ENCODE measurements around the gene ZNF213.
"Not testable (repeated sequence)": the region's sequence is repeated elsewhere in the genome, so short reads cannot be mapped to it uniquely, and the experiment has no call there.

The ZNF213 gene

GRCh38 chr16:3180445-3180878 is 45.6 kb downstream of the ZNF213 start:
- H2AFZ ChIP-seq (ENCODE audit: low read length) = no peak overlapping the region
- no peaks in the 10 kb centered on the region for H3K79me2 ChIP-seq (ENCODE audit: insufficient read depth, low read length)
- no peaks in the 10 kb centered on the region for H3K4me1 ChIP-seq (ENCODE audit: insufficient read depth, low read length, poor library complexity, severe bottlenecking)
- H4K20me1 ChIP-seq (ENCODE audit: insufficient read depth, low read length, poor library complexity, severe bottlenecking) = no peaks in the 10 kb centered on the region
- no peak overlapping the region for H3K9ac ChIP-seq (ENCODE audit: low read depth, low read length, poor library complexity, severe bottlenecking)
- TF ChIP-seq EZH2phosphoT487 (IDR thresholded peaks at IDR 0.05; ENCODE audit: borderline replicate concordance) = no peak
- no peak for TF ChIP-seq CTCF (conservative IDR thresholded peaks at IDR 0.05; ENCODE audit: low read length)
- H3K4me3 ChIP-seq (ENCODE audit: low read length, poor library complexity, severe bottlenecking) = no peak overlapping the region
- H3K27me3 ChIP-seq (ENCODE audit: insufficient read depth, low read length, poor library complexity, severe bottlenecking) = no peaks in the 10 kb centered on the region
- no peak overlapping the region for H3K4me2 ChIP-seq (ENCODE audit: low read depth, low read length, poor library complexity, severe bottlenecking)
- H3F3A ChIP-seq (ENCODE audit: low read depth) = no peaks in the 10 kb centered on the region
- no peaks in the 10 kb centered on the region for H3K36me3 ChIP-seq (ENCODE audit: insufficient read depth, low read length)
- no peaks in the 10 kb centered on the region for H3K9me2 ChIP-seq (replicated peaks; ENCODE audit: low read depth, low read length)
- no peaks in the 10 kb centered on the region for H3K9me3 ChIP-seq (ENCODE audit: insufficient read depth, low read depth, low read length)

- not testable (repeated sequence) for H3K9me2 ChIP-seq (replicated peaks; ENCODE audit: low read depth, low read length); H3K4me2 ChIP-seq (ENCODE audit: low read depth, low read length, poor library complexity, severe bottlenecking); H3K79me2 ChIP-seq (ENCODE audit: insufficient read depth, low read length); H3K27me3 ChIP-seq (ENCODE audit: insufficient read depth, low read length, poor library complexity, severe bottlenecking); H3K9me3 ChIP-seq (ENCODE audit: insufficient read depth, low read depth, low read length); H3K36me3 ChIP-seq (ENCODE audit: insufficient read depth, low read length); H3K9ac ChIP-seq (ENCODE audit: low read depth, low read length, poor library complexity, severe bottlenecking); H2AFZ ChIP-seq (ENCODE audit: low read length); H3F3A ChIP-seq (ENCODE audit: low read depth); H3K4me1 ChIP-seq (ENCODE audit: insufficient read depth, low read length, poor library complexity, severe bottlenecking); H4K20me1 ChIP-seq (ENCODE audit: insufficient read depth, low read length, poor library complexity, severe bottlenecking); H3K4me3 ChIP-seq (ENCODE audit: low read length, poor library complexity, severe bottlenecking)
Measured at GRCh38 chr16:3182293-3182607, 47.4 kb downstream of the ZNF213 start.

- Histone ChIP-seq H3K36me3 (ENCODE audit: insufficient read depth, low read length) (no peaks in the 10 kb centered on the region), H2AFZ (ENCODE audit: low read length) (no peak overlapping the region), H3K4me1 (ENCODE audit: insufficient read depth, low read length, poor library complexity, severe bottlenecking) (no peaks in the 10 kb centered on the region), H4K20me1 (ENCODE audit: insufficient read depth, low read length, poor library complexity, severe bottlenecking) (no peaks in the 10 kb centered on the region), H3K9me3 (ENCODE audit: insufficient read depth, low read depth, low read length) (no peaks in the 10 kb centered on the region), H3K4me2 (ENCODE audit: low read depth, low read length, poor library complexity, severe bottlenecking) (no peak overlapping the region), H3K9me2 (replicated peaks; ENCODE audit: low read depth, low read length) (no peaks in the 10 kb centered on the region), H3K9ac (ENCODE audit: low read depth, low read length, poor library complexity, severe bottlenecking) (no peak overlapping the region), H3K79me2 (ENCODE audit: insufficient read depth, low read length) (no peaks in the 10 kb centered on the region), H3F3A (ENCODE audit: low read depth) (no peaks in the 10 kb centered on the region), H3K27me3 (ENCODE audit: insufficient read depth, low read length, poor library complexity, severe bottlenecking) (no peaks in the 10 kb centered on the region), H3K4me3 (ENCODE audit: low read length, poor library complexity, severe bottlenecking) (no peak overlapping the region)
- TF ChIP-seq CTCF (conservative IDR thresholded peaks at IDR 0.05; ENCODE audit: low read length) (no peak), EZH2phosphoT487 (IDR thresholded peaks at IDR 0.05; ENCODE audit: borderline replicate concordance) (no peak)
Measured at GRCh38 chr16:3182608-3183444, 48.0 kb downstream of the ZNF213 start.
